Measurements from ENCODE around the gene NKX2-4.

Gene NKX2-4

GRCh38 chr20:21397341-21398108 is at the start of gene NKX2-4:
NKX2-4 (minus strand) TSS chr20:21397526; CDS start chr20:21397399, 127 bp downstream.
- no peak within 1 kb of the TSS for H3K9ac ChIP-seq (ENCODE audit: low read length)
- H4K20me1 ChIP-seq (ENCODE audit: insufficient read depth, low read length), result no peaks in the 10 kb centered on the region
- H3K27me3 ChIP-seq (replicated peaks; ENCODE audit: insufficient read depth, low read length), result no peaks in the 10 kb centered on the region
- TF ChIP-seq, protein P1, sequence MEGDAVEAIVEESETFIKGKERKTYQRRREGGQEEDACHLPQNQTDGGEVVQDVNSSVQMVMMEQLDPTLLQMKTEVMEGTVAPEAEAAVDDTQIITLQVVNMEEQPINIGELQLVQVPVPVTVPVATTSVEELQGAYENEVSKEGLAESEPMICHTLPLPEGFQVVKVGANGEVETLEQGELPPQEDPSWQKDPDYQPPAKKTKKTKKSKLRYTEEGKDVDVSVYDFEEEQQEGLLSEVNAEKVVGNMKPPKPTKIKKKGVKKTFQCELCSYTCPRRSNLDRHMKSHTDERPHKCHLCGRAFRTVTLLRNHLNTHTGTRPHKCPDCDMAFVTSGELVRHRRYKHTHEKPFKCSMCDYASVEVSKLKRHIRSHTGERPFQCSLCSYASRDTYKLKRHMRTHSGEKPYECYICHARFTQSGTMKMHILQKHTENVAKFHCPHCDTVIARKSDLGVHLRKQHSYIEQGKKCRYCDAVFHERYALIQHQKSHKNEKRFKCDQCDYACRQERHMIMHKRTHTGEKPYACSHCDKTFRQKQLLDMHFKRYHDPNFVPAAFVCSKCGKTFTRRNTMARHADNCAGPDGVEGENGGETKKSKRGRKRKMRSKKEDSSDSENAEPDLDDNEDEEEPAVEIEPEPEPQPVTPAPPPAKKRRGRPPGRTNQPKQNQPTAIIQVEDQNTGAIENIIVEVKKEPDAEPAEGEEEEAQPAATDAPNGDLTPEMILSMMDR (IDR thresholded peaks at IDR 0.05; ENCODE audit: low read length), result no peak
- TF ChIP-seq EZH2phosphoT487 (IDR thresholded peaks at IDR 0.05; ENCODE audit: low read length), result no peak
- no peak for TF ChIP-seq EZH2 (optimal IDR thresholded peaks at IDR 0.05; ENCODE audit: low read depth, low read length)
- no peak within 1 kb of the TSS for H2AFZ ChIP-seq (ENCODE audit: low read length)
- H3K4me1 ChIP-seq (ENCODE audit: low read length), result no peaks in the 10 kb centered on the region
- no peaks in the 10 kb centered on the region for H3F3A ChIP-seq (ENCODE audit: insufficient read depth, low read length)
- DNase-seq, result no peak
- H3K9me3 ChIP-seq (replicated peaks; ENCODE audit: insufficient read depth, low read length), result no peaks in the 10 kb centered on the region
- H3K79me2 ChIP-seq (ENCODE audit: low read length), result no peaks in the 10 kb centered on the region
- no peak within 1 kb of the TSS for H3K4me2 ChIP-seq (ENCODE audit: low read depth, low read length)
- no peak within 1 kb of the TSS for H3K4me3 ChIP-seq (ENCODE audit: low read length)
- no peak within 1 kb of the TSS for H3K27ac ChIP-seq (ENCODE audit: low read length)
- no peaks in the 10 kb centered on the region for H3K36me3 ChIP-seq (replicated peaks; ENCODE audit: insufficient read depth, low read length)
- no peaks in the 10 kb centered on the region for H3K9me2 ChIP-seq (replicated peaks; ENCODE audit: insufficient read depth, low read length)

DNA sequence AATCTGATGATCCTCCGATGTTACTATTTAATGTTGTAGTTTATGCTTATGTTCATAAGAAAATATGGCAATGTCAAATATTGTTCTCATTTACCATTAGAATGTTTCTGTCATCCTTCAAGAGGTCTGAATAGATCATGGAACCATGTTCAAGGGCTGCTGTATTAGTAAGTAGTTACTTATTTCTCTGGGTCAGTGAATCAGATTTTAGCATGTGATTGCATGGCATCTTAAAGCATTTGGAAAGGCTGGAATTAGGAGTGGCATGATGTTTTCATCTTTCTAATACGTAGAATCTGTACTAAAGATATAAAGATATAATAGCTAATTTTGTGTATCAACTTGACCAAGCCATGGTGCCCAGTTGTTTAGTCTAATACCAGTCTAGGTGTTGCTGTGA is 40.5 kb upstream of the NKX2-4 start:
- Histone ChIP-seq H3K4me2 (ENCODE audit: low read depth, low read length) (no peak overlapping the region), H3K36me3 (replicated peaks; ENCODE audit: insufficient read depth, low read length) (no peaks in the 10 kb centered on the region), H3K9me3 (replicated peaks; ENCODE audit: insufficient read depth, low read length) (no peaks in the 10 kb centered on the region), H3K27ac (ENCODE audit: low read length) (no peak overlapping the region), H3K4me1 (ENCODE audit: low read length) (no peaks in the 10 kb centered on the region), H3K9ac (ENCODE audit: low read length) (no peak overlapping the region), H2AFZ (ENCODE audit: low read length) (no peak overlapping the region), H3K4me3 (ENCODE audit: low read length) (no peak overlapping the region), H3K27me3 (replicated peaks; ENCODE audit: insufficient read depth, low read length) (no peaks in the 10 kb centered on the region), H3F3A (ENCODE audit: insufficient read depth, low read length) (no peaks in the 10 kb centered on the region), H3K79me2 (ENCODE audit: low read length) (no peaks in the 10 kb centered on the region), H3K9me2 (replicated peaks; ENCODE audit: insufficient read depth, low read length) (no peaks in the 10 kb centered on the region), H4K20me1 (ENCODE audit: insufficient read depth, low read length) (no peaks in the 10 kb centered on the region)
- DNase-seq, result no peak
- TF ChIP-seq, protein P1 (IDR thresholded peaks at IDR 0.05; ENCODE audit: low read length), result no peak
- TF ChIP-seq EZH2phosphoT487 (IDR thresholded peaks at IDR 0.05; ENCODE audit: low read length), result no peak
- no peak for TF ChIP-seq EZH2 (optimal IDR thresholded peaks at IDR 0.05; ENCODE audit: low read depth, low read length)

DNA sequence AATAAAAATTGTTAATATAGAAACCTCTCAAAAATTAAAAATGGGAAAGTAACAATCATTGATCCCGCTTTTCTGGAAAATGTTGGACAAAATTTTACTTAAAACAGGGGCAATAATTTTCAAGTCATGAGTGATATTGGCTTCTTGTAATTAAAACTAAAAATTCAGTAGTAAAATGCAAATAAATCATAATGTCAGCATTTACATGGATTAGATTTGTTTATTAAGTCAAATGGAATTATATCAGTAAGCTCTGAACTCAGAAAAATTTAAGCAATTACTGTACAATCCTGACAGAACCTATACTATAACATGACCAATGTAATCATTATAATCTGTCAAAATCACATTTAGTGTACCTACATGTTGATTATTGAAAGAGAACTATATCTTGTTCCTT is 39.9 kb upstream of the NKX2-4 start:
- Histone ChIP-seq H3K9me3 (replicated peaks; ENCODE audit: insufficient read depth, low read length) (no peaks in the 10 kb centered on the region), H3K27me3 (replicated peaks; ENCODE audit: insufficient read depth, low read length) (no peaks in the 10 kb centered on the region), H2AFZ (ENCODE audit: low read length) (no peak overlapping the region), H3F3A (ENCODE audit: insufficient read depth, low read length) (no peaks in the 10 kb centered on the region), H3K4me3 (ENCODE audit: low read length) (no peak overlapping the region), H3K4me1 (ENCODE audit: low read length) (no peaks in the 10 kb centered on the region), H3K9ac (ENCODE audit: low read length) (no peak overlapping the region), H3K36me3 (replicated peaks; ENCODE audit: insufficient read depth, low read length) (no peaks in the 10 kb centered on the region), H4K20me1 (ENCODE audit: insufficient read depth, low read length) (no peaks in the 10 kb centered on the region), H3K4me2 (ENCODE audit: low read depth, low read length) (no peak overlapping the region), H3K27ac (ENCODE audit: low read length) (no peak overlapping the region), H3K9me2 (replicated peaks; ENCODE audit: insufficient read depth, low read length) (no peaks in the 10 kb centered on the region), H3K79me2 (ENCODE audit: low read length) (no peaks in the 10 kb centered on the region)
- DNase-seq, result no peak
- TF ChIP-seq EZH2phosphoT487 (IDR thresholded peaks at IDR 0.05; ENCODE audit: low read length), result no peak
- TF ChIP-seq, protein P1 (IDR thresholded peaks at IDR 0.05; ENCODE audit: low read length), result no peak
- no peak for TF ChIP-seq EZH2 (optimal IDR thresholded peaks at IDR 0.05; ENCODE audit: low read depth, low read length)
